ENCODE results near the gene SFRP5.
A peak's percentile ranks its signal among the peaks of the same experiment; 100 is the strongest.

The SFRP5 gene

DNA sequence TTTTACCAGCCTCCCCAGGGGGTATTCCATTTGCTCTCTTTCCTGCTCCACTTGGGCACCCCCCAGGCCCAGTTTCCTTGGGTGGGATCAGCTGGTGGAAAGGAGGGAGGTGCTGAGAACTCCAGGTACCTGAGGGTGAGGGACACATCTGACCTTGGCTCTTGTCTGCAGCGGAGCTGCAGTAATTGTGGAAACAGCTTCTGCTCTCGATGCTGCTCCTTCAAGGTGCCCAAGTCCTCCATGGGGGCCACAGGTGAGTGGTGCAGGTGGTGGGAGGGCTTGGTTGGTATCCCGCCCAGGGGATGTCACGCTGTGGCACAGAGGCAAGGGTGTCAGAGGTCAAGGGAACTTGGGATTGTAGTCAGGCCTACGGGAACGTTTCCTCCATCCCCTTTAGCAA is 14.3 kb downstream of the SFRP5 start:
- TF ChIP-seq JUND (IDR thresholded peaks at IDR 0.05; ENCODE audit: low read depth) = no peak
- no peak for DNase-seq (ENCODE audit: low read depth in 1 of 2, low spot score in 1 of 2)
- in situ Hi-C loops (cut with HindIII; ENCODE audit: low pct_unique_long_range_greater_than_20kb, low sequenced_read_pairs) = no loop called here

DNA sequence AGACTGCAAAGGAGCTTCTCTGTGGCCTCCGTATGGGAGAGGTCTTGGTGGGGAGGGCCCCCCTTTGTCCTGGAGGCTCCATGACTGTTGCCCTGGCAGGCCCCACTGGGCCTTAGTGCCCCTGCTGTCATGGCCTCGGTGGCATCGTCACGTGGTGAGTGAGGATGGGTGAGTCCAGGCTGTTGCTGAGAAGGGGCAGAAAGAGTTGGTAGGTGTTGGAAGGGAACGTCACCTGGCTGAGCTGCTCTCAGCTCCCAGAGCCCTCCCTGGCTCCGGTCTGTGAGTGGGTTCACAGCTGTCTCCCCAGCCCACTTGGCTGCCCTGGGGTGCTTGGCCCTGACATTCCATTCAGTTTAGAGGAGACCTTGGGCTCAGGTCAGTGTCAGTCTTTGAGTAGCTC is 16.1 kb downstream of the SFRP5 start:
- in situ Hi-C loops (cut with HindIII; ENCODE audit: low pct_unique_long_range_greater_than_20kb, low sequenced_read_pairs) = no loop called here
- TF ChIP-seq JUND (IDR thresholded peaks at IDR 0.05; ENCODE audit: low read depth) = no peak
- DNase-seq (ENCODE audit: low read depth in 1 of 2, low spot score in 1 of 2) = no peak

DNA sequence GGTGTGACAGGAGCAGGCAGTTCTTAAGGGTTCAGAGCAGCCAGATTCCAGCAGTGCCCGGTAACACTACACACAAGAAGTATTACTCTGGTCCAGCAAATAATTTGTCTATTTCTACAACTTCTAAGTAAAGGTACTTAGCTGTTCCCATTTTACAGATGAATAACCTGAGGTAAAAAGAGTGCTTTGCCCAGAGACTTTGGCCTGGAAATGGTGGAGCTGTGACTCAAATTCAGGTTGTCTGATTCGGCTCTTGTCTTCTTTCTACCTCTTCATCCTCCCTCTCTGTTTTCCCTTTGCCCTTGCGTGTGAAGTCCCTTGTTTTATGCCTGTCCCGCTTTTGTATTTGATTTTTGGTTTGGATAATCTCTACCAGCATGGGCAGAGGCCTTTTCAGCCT is 17.1 kb downstream of the SFRP5 start:
- DNase-seq (ENCODE audit: low read depth in 1 of 2, low spot score in 1 of 2) = no peak
- in situ Hi-C loops (cut with HindIII; ENCODE audit: low pct_unique_long_range_greater_than_20kb, low sequenced_read_pairs) = no loop called here
- no peak for TF ChIP-seq JUND (IDR thresholded peaks at IDR 0.05; ENCODE audit: low read depth)

DNA sequence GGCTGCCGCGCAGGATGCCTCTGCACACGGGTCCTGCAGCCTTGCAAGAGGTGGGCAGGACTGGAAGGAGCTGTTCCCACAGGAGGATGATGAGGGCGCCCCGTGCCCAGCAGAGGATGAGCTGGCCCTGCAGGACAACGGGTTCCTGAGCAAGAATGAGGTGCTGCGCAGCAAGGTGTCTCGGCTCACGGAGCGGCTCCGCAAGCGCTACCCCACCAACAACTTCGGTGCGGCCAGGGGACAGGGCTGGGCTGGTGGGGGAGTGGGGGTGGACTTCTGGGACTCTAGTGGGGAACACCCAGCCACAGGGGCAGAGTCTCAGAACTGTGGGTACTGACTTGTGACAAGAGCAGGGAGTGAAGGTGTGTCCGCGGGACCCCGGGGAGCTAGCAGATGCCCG is 18.8 kb downstream of the SFRP5 start:
- in situ Hi-C loops (cut with HindIII; ENCODE audit: low pct_unique_long_range_greater_than_20kb, low sequenced_read_pairs) = no loop called here
- TF ChIP-seq JUND (IDR thresholded peaks at IDR 0.05; ENCODE audit: low read depth) = no peak
- DNase-seq (ENCODE audit: low read depth in 1 of 2, low spot score in 1 of 2) = no peak

DNA sequence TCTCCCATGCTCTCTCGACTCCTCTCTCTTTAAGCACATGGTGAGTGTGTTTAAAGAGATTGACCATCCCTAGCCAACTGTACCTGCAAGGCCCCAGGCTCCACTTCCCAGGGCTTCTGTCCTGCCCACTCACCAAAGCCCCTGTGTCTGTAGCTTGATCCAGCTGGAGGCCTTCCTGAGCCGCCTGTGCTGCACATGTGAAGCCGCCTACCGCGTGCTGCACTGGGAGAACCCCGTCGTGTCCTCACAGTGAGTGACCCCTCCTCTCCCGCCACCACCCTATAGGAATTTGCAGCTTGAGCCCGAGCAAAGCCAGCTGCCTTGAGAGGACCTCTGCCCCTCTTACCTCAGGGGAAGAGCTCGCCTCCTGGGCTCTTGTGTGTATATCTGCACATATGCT is 23.7 kb downstream of the SFRP5 start:
- DNase-seq (ENCODE audit: low read depth in 1 of 2, low spot score in 1 of 2) = no peak
- in situ Hi-C loops (cut with HindIII; ENCODE audit: low pct_unique_long_range_greater_than_20kb, low sequenced_read_pairs) = no loop called here
- no peak for TF ChIP-seq JUND (IDR thresholded peaks at IDR 0.05; ENCODE audit: low read depth)

DNA sequence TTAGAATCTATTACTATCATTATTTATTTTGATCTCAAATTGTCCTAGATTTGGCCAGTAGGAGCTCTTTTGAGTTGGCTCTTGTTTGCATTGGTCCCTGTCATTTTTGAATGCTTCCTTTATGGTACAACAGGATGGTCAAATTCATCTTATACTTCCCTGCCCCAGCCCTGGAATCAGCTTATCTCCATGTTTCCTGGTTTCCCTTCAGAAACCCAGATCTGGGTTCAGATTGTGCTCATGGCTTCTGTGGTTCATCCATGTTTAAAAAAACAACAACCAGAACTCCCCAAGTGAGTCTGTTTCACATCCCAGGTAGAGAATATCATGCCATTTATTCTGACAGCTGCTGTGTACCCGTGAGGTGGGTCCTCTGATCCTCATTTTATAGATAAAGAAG is 24.2 kb downstream of the SFRP5 start:
- TF ChIP-seq JUND (IDR thresholded peaks at IDR 0.05; ENCODE audit: low read depth) = no peak
- in situ Hi-C loops (cut with HindIII; ENCODE audit: low pct_unique_long_range_greater_than_20kb, low sequenced_read_pairs) = no loop called here
- no peak for DNase-seq (ENCODE audit: low read depth in 1 of 2, low spot score in 1 of 2)

DNA sequence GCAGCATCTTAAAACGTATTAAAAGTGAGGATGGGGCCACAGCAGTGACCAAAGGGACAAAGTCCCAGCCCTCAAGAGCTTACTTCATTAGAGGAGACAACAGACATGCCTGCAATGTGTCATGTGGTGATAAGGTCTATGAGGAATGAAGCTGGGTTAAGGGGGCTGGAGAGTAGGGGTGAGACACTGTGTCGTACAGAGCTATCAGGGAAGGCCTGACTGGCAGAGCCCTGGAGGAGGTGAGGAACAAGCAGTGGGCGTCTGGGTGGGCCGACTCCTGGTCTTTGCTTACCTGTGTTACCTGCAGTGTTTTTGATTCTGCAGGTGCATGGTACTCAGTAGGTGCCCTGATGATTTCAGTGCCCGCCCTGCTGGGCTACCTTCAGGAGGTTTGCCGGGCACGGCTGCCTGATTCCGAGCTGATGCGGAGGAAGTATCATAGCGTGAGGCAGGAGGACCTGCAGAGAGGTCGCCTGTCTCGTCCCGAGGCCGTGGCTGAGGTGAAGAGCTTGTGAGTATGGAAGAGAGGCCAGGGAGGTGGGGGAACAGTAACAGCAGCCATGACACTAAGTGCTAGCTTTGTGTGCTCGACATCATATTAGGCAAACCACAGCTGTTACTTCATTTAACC is 27.3 kb downstream of the SFRP5 start:
- in situ Hi-C loops (cut with HindIII; ENCODE audit: low pct_unique_long_range_greater_than_20kb, low sequenced_read_pairs) = no loop called here
- TF ChIP-seq JUND (IDR thresholded peaks at IDR 0.05; ENCODE audit: low read depth) = no peak
- no peak for DNase-seq (ENCODE audit: low read depth in 1 of 2, low spot score in 1 of 2)

DNA sequence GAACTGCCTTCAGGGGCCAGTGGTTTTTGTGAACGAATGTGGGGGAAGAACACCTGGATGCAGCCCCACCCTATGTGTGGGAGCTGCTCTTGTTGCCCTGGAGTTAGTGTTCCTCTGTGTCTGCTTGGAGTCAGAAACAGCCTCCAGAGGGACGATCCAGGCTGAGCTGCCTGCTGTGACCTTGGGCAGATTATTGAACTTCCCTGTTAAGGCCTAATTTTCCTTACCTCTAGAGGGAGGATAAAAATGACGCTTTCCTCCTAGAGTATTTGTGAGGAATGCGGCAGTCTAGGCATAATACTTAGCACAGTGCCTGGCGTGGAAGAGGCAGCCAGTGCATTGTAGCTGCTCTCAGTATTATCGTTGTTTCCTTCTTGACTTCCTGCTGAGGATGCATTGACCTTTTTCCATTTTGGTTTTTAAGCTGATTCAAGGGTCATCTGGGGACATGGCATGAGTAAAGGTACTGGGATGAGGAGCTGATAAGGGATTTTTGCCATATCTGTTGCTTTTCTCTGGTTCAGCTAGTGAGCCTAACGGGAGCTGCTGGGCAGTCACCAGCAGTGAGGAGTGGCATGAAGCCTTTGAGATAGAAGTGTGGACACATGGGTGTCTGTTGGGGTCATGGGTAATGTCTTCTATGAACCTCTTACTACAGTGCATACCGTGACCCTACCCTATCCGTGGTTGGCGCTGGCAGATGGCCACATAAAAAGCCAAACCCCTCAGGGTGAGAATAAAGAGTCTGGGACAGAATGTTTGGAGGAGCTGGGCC is 28.4 kb downstream of the SFRP5 start:
- TF ChIP-seq JUND (IDR thresholded peaks at IDR 0.05; ENCODE audit: low read depth) = no peak
- no peak for DNase-seq (ENCODE audit: low read depth in 1 of 2, low spot score in 1 of 2)
- in situ Hi-C loops (cut with HindIII; ENCODE audit: low pct_unique_long_range_greater_than_20kb, low sequenced_read_pairs) = no loop called here

DNA sequence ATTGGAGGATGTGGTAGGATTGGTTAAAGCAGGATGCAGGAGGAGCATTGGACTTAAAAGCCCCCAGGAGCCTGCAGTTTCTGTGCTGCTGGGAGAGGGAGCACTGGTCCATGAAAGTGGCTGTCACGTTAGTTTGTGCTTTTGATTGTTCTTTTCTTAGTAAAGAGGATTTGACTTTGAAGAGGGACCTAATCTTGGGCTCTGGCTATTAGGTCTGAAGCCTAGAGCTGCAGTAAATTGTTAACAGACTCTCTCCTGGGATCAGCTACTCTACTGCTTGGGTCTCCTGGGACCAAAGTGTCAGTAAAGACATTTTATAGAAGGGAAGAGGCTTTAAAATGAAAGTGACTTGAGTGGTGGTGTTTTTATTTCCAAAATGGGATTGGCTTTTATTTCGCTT is 31.2 kb downstream of the SFRP5 start:
- TF ChIP-seq JUND (IDR thresholded peaks at IDR 0.05; ENCODE audit: low read depth) = no peak
- DNase-seq (ENCODE audit: low read depth in 1 of 2, low spot score in 1 of 2) = no peak
- in situ Hi-C loops (cut with HindIII; ENCODE audit: low pct_unique_long_range_greater_than_20kb, low sequenced_read_pairs) = no loop called here

DNA sequence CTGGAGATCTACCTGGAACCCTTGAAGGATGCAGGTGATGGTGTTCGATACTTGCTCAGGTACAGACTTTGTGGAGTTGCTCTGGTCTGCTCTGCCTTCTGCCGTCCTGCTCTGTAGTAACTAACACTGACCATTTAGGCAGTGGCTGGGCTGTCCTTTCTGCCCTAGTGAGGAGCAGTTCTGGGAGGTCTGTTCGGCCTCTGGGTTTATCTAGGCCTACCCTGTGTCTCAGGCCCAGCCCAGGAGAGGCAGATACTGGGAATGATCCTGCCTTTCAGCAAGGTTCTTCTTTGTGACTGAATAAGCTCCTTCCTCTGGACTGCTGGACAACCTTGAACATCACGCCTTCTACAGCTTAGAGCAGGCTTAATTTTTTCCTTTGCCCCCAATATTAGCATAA is 33.2 kb downstream of the SFRP5 start:
- in situ Hi-C loops (cut with HindIII; ENCODE audit: low pct_unique_long_range_greater_than_20kb, low sequenced_read_pairs) = no loop called here
- no peak for TF ChIP-seq JUND (IDR thresholded peaks at IDR 0.05; ENCODE audit: low read depth)
- DNase-seq (ENCODE audit: low read depth in 1 of 2, low spot score in 1 of 2) = no peak

DNA sequence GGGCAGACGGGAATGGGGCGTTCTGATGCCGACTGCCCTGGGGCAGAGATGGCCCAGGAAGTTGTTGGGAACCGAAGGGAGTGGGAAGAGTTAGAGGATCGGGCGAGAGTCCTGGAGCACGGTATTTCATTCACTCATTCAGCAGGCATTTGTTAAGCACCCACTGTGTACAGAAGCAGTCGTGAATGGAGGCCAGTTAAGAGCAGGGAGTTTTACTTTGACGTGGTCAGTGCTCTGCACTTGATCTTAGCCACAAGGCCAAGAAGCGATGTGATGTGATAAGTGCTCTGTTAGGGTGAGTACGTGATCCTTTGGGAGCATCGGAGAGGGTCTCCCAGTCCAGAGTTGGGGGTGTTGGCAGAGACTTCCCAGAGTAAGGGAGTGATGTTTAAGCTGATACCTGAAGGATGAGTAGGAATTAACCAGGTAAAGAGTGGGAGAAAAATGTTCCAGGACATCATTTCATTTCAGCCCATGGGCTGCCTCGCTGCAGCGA is 34.0 kb downstream of the SFRP5 start:
- in situ Hi-C loops (cut with HindIII; ENCODE audit: low pct_unique_long_range_greater_than_20kb, low sequenced_read_pairs) = no loop called here

DNA sequence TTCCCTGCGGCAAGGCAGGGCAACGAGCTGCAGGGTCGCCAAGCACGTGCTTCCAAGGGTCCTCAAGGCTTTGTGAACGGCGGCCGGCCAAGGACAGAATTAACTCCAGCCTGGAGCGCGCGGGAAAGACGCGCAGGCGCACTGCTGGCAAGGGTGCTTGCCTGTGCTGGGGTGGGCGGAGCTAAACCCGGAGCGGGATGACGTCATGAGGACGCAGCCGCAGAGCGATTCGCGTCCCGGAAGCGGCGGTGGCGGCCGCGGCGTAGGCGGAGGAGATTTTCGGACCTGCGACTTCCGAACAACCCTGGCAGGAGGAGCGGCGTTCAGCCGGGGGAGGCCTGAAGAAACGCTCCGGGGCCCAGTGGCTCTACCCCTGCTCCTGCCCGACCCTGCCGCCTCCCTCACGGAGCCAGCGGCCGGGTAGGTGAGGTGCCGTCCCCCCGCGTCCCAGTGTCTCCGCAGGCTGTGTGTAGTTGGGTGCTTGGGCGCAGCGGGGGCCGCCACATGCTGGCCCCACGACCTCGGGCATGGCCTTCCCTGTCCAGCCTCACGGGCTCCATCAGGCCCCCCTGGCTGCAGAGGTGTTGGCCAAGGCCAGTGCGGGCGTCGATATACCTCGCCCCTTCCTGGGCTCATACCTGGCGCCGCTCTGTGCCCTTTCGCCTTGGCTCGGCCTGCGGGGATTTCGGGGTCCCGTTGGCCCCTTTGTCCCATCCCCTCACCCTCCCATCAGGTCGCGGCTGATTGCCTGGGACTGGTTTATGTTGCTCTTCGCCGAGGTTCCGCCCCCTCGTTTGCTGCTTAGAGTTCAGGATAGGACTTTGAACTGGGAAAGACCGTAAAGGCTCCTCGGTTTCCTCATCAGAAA is 34.7 kb downstream of the SFRP5 start, which contains the start of gene ZFYVE27:
Gene ZFYVE27 (plus strand): TSS at position 227 of the 868 bp plus-strand sequence. CDS start 1,350 bp downstream, outside the sequence.
- no peak for TF ChIP-seq JUND (IDR thresholded peaks at IDR 0.05; ENCODE audit: low read depth)
- in situ Hi-C loops (cut with HindIII; ENCODE audit: low pct_unique_long_range_greater_than_20kb, low sequenced_read_pairs) = no loop called here
- DNase-seq (ENCODE audit: low read depth in 1 of 2, low spot score in 1 of 2) = peak; percentile 97

More for the DNA sequence above, 34.0 kb downstream of the SFRP5 start:
- TF ChIP-seq JUND (IDR thresholded peaks at IDR 0.05; ENCODE audit: low read depth) = no peak
- DNase-seq (ENCODE audit: low read depth in 1 of 2, low spot score in 1 of 2) = no peak
